CD4-positive, alpha-beta memory T cell (primary cell): ENCODE data around the gene ARHGEF11. TPM values are rescaled to one million over a fixed set of nuclear protein-coding genes. Genes with fewer than 3 reads are reported as not detected.

Source experiments
- CTCF ChIA-PET: fragments of 350-600 bp; sonication (Branson Sonifier 250); formaldehyde crosslinking; loops from one replicate; lab custom pipeline; 2021; ENCODE audit warnings: inconsistent platforms; ENCODE audit not compliant: partially characterized antibody; lab: Charles Lee
- POLR2A ChIA-PET: fragments of 350-600 bp; sonication (Branson Sonifier 250); formaldehyde crosslinking; loops from one replicate; lab custom pipeline; 2021; ENCODE audit not compliant: partially characterized antibody; lab: Charles Lee
- DNase-seq, 5 donors: peaks; one replicate each; pipeline versions ENCODE4 v3.0.0 to v3.0.0-alpha.2; 2020 to 2022; ENCODE audit warnings: mixed read lengths in 1 of 5
- H3K27ac ChIP-seq: one replicate; pipeline ENCODE4 v1.7.0; 2013; ENCODE audit warnings: low read depth, low read length
- H3K27me3 ChIP-seq: 2 replicates; pipeline ENCODE4 v1.7.0; 2013; ENCODE audit warnings: mild to moderate bottlenecking, low read length, moderate library complexity; ENCODE audit not compliant: insufficient read depth
- H3K36me3 ChIP-seq: 2 replicates; pipeline ENCODE4 v1.7.0; 2013; ENCODE audit warnings: mild to moderate bottlenecking, low read length, moderate library complexity; ENCODE audit not compliant: insufficient read depth
- H3K4me1 ChIP-seq: 2 replicates; pipeline ENCODE4 v1.7.0; 2013; ENCODE audit warnings: mild to moderate bottlenecking, low read length, moderate library complexity; ENCODE audit not compliant: insufficient read depth
- H3K4me3 ChIP-seq, 2 donors: one replicate each; pipeline ENCODE4 v1.7.0; 2013; ENCODE audit warnings: low read length in 2 of 2, mild to moderate bottlenecking in 1 of 2
- H3K9me3 ChIP-seq, 2 donors: one replicate each; pipeline ENCODE4 v1.7.0; 2013; ENCODE audit warnings: low read length in 2 of 2, control low read depth in 1 of 2; ENCODE audit not compliant: control insufficient read depth in 1 of 2
- H3K27ac Mint-ChIP-seq, 7 donors: one replicate each; pipeline ENCODE4 v1.8.0; 2020 to 2021; ENCODE audit warnings: mixed read lengths in 7 of 7, mild to moderate bottlenecking in 6 of 7, inconsistent platforms in 3 of 7, moderate library complexity in 3 of 7
- H3K27me3 Mint-ChIP-seq, 2 donors: one replicate each; pipeline ENCODE4 v1.8.0; 2020 to 2021; ENCODE audit warnings: mixed read lengths in 2 of 2
- H3K36me3 Mint-ChIP-seq, 2 donors: one replicate each; pipeline ENCODE4 v1.8.0; 2020 to 2021; ENCODE audit warnings: mixed read lengths in 2 of 2, inconsistent platforms in 1 of 2, mild to moderate bottlenecking in 1 of 2
- H3K4me1 Mint-ChIP-seq, 4 donors: one replicate each; pipeline ENCODE4 v1.8.0; 2020 to 2021; ENCODE audit warnings: mixed read lengths in 4 of 4, mild to moderate bottlenecking in 1 of 4
- H3K4me3 Mint-ChIP-seq, 8 donors: one replicate each; pipeline ENCODE4 v1.8.0; 2020 to 2021; ENCODE audit warnings: mixed read lengths in 8 of 8, mild to moderate bottlenecking in 7 of 8, moderate library complexity in 6 of 8, inconsistent platforms in 3 of 8
- H3K9me3 Mint-ChIP-seq, 8 donors: one replicate each; pipeline ENCODE4 v1.8.0; 2020 to 2021; ENCODE audit warnings: mixed read lengths in 8 of 8, mild to moderate bottlenecking in 5 of 8, inconsistent platforms in 3 of 8, moderate library complexity in 1 of 8
- intact Hi-C: fragments of 100-400 bp; cut with micrococcal nuclease; formaldehyde crosslinking; loops from one replicate; pipeline ENCODE4 v1.15.1; 2023
- polyA plus RNA-seq, 2 donors: library from polyadenylated mRNA; unstranded; fragments of 300-500 nt; fragmentation: Illumina TruSeq; gene quantifications; one replicate each; pipeline ENCODE4 v1.2.3, GENCODE V29; 2021
- total RNA-seq, 2 experiments: library from RNA; stranded (reverse); gene quantifications; one replicate each; pipeline ENCODE4 v1.2.3, GENCODE V29; 2021

ARHGEF11 gene
- total and polyA plus RNA-seq, 4 experiments from 2014 or later, result 7.9 to 24.1 (median 20.9) TPM

GRCh38 chr1:156898971-156899664 lies 146.4 kb downstream of the ARHGEF11 start:
- CTCF ChIA-PET, result interaction anchor here (1.2 to 1.5 kb wide), 2 partner anchors 9 to 61 kb away, joined by 4 to 7 read pairs; no protein-coding TSS in a partner anchor
- intact Hi-C loops, result loop anchor here (10.0 kb wide), 1 partner anchor 176 kb away; no protein-coding TSS in a partner anchor
- Histone ChIP-seq H3K9me3 (no peaks in the 10 kb centered on the region), H3K36me3 (no peaks in the 10 kb centered on the region), H3K4me3 (no peak overlapping the region), H3K4me1 (no peaks in the 10 kb centered on the region), H3K27me3 (peaks cover 10% of the 10 kb centered on the region), H3K27ac (no peak overlapping the region)
- H3K4me3 Mint-ChIP-seq, result no peak overlapping the region
- H3K27me3 Mint-ChIP-seq, result peaks cover 22 to 32% of the 10 kb centered on the region in 2 donors
- DNase-seq, result no peak
- H3K27ac Mint-ChIP-seq, result no peak overlapping the region
- H3K9me3 Mint-ChIP-seq, result peaks cover 0 to 2% (median 0%) of the 10 kb centered on the region in 8 donors
- POLR2A ChIA-PET, result no interaction called here
- H3K4me1 Mint-ChIP-seq, result peaks cover 0 to 9% (median 2%) of the 10 kb centered on the region in 4 donors
- no peaks in the 10 kb centered on the region for H3K36me3 Mint-ChIP-seq

- Histone ChIP-seq H3K27me3 (peaks cover 11% of the 10 kb centered on the region), H3K36me3 (no peaks in the 10 kb centered on the region), H3K4me1 (peaks cover 8% of the 10 kb centered on the region), H3K4me3 (no peak overlapping the region), H3K9me3 (no peaks in the 10 kb centered on the region), H3K27ac (no peak overlapping the region)
- intact Hi-C loops, result loop anchor here (10.0 kb wide), 1 partner anchor 177 kb away; no protein-coding TSS in a partner anchor
- Mint-ChIP-seq H3K27me3 (peaks cover 23 to 31% of the 10 kb centered on the region in 2 donors), H3K4me3 (no peak overlapping the region), H3K4me1 (peaks cover under 1 to 12% (median 3%) of the 10 kb centered on the region in 4 donors), H3K9me3 (peaks cover 0 to 2% (median 0%) of the 10 kb centered on the region in 8 donors), H3K36me3 (no peaks in the 10 kb centered on the region), H3K27ac (peak overlapping the region in 2 of 7 donors; percentile 12 to 58)
- ChIA-PET POLR2A (no interaction called here), CTCF (interaction anchor here (1.2 to 1.5 kb wide), 2 partner anchors 9 to 60 kb away, joined by 4 to 7 read pairs; no protein-coding TSS in a partner anchor)
- DNase-seq, result no peak
Observed at GRCh38 chr1:156898161-156898566, 147.4 kb downstream of the ARHGEF11 start.

- Mint-ChIP-seq H3K27me3 (peaks cover 23 to 33% of the 10 kb centered on the region in 2 donors), H3K36me3 (no peaks in the 10 kb centered on the region)
Observed at GRCh38 chr1:156897078-156897825, 148.3 kb downstream of the ARHGEF11 start.

GRCh38 chr1:156896490-156897033 lies 149.0 kb downstream of the ARHGEF11 start:
- H3K36me3 ChIP-seq, result no peaks in the 10 kb centered on the region
- Mint-ChIP-seq H3K9me3 (peaks cover 0 to 2% (median 0%) of the 10 kb centered on the region in 8 donors), H3K4me1 (peaks cover 3 to 23% (median 10%) of the 10 kb centered on the region in 4 donors), H3K27ac (no peak overlapping the region), H3K27me3 (peaks cover 23 to 34% of the 10 kb centered on the region in 2 donors), H3K36me3 (no peaks in the 10 kb centered on the region), H3K4me3 (no peak overlapping the region)
- ChIA-PET POLR2A (no interaction called here), CTCF (interaction anchor here (1.0 kb wide), 1 partner anchor 31 kb away, joined by 3 read pairs; no protein-coding TSS in a partner anchor)
- no peaks in the 10 kb centered on the region for H3K9me3 ChIP-seq
- intact Hi-C loops, result loop anchor here (10.0 kb wide), 1 partner anchor 178 kb away; no protein-coding TSS in a partner anchor
- DNase-seq, result no peak
- no peak overlapping the region for H3K27ac ChIP-seq
- H3K4me1 ChIP-seq, result peaks cover 22% of the 10 kb centered on the region
- H3K27me3 ChIP-seq, result peaks cover 11% of the 10 kb centered on the region
- no peak overlapping the region for H3K4me3 ChIP-seq

More at GRCh38 chr1:156897078-156897825, 148.3 kb downstream of the ARHGEF11 start:
- Mint-ChIP-seq H3K4me3 (no peak overlapping the region), H3K27ac (peak overlapping the region in 2 of 7 donors; percentile 46 to 72), H3K9me3 (peaks cover 0 to 2% (median 0%) of the 10 kb centered on the region in 8 donors), H3K4me1 (peaks cover 2 to 16% (median 6%) of the 10 kb centered on the region in 4 donors)
- CTCF ChIA-PET, result interaction anchor here (0.5 to 1.0 kb wide), 2 partner anchors 31 to 59 kb away, joined by 3 read pairs; no protein-coding TSS in a partner anchor
- Histone ChIP-seq H3K27me3 (peaks cover 11% of the 10 kb centered on the region), H3K36me3 (no peaks in the 10 kb centered on the region), H3K27ac (no peak overlapping the region), H3K4me1 (peaks cover 17% of the 10 kb centered on the region), H3K4me3 (no peak overlapping the region), H3K9me3 (no peaks in the 10 kb centered on the region)
- DNase-seq, result no peak
- intact Hi-C loops, result loop anchor here (10.0 kb wide), 1 partner anchor 178 kb away; no protein-coding TSS in a partner anchor
- POLR2A ChIA-PET, result no interaction called here

- peaks cover 11% of the 10 kb centered on the region for H3K27me3 ChIP-seq
- no peak overlapping the region for H3K27ac ChIP-seq
- Mint-ChIP-seq H3K4me1 (peaks cover 5 to 24% (median 10%) of the 10 kb centered on the region in 4 donors), H3K36me3 (no peaks in the 10 kb centered on the region), H3K27ac (peak overlapping the region in 1 of 7 donors; percentile 28), H3K27me3 (peaks cover 22 to 31% of the 10 kb centered on the region in 2 donors), H3K9me3 (peaks cover 0 to 2% (median 0%) of the 10 kb centered on the region in 8 donors), H3K4me3 (no peak overlapping the region)
- ChIA-PET POLR2A (no interaction called here), CTCF (interaction anchor here (1.0 kb wide), 1 partner anchor 32 kb away, joined by 3 read pairs; no protein-coding TSS in a partner anchor)
- intact Hi-C loops, result loop anchor here (10.0 kb wide), 1 partner anchor 179 kb away; no protein-coding TSS in a partner anchor
- peaks cover 22% of the 10 kb centered on the region for H3K4me1 ChIP-seq
- H3K4me3 ChIP-seq, result no peak overlapping the region
- H3K36me3 ChIP-seq, result no peaks in the 10 kb centered on the region
- H3K9me3 ChIP-seq, result no peaks in the 10 kb centered on the region
- DNase-seq, result no peak
Observed at GRCh38 chr1:156895927-156896326, 149.6 kb downstream of the ARHGEF11 start.

GRCh38 chr1:156895455-156895812 lies 150.1 kb downstream of the ARHGEF11 start:
- Histone ChIP-seq H3K36me3 (no peaks in the 10 kb centered on the region), H3K4me3 (no peak overlapping the region), H3K27me3 (peaks cover 11% of the 10 kb centered on the region), H3K4me1 (peaks cover 22% of the 10 kb centered on the region), H3K27ac (no peak overlapping the region), H3K9me3 (no peaks in the 10 kb centered on the region)
- Mint-ChIP-seq H3K4me3 (no peak overlapping the region), H3K36me3 (no peaks in the 10 kb centered on the region), H3K9me3 (peaks cover 0 to 2% (median 0%) of the 10 kb centered on the region in 8 donors), H3K27me3 (peaks cover 22 to 31% of the 10 kb centered on the region in 2 donors), H3K4me1 (peaks cover 5 to 25% (median 10%) of the 10 kb centered on the region in 4 donors), H3K27ac (peak overlapping the region in 1 of 7 donors; percentile 28)
- intact Hi-C loops, result loop anchor here (10.0 kb wide), 1 partner anchor 179 kb away; no protein-coding TSS in a partner anchor
- DNase-seq, result no peak
- ChIA-PET POLR2A (no interaction called here), CTCF (interaction anchor here (1.5 kb wide), 1 partner anchor 179 kb away, joined by 3 read pairs; no protein-coding TSS in a partner anchor)
